C1 segment of cervical spinal cord (tissue), 14 donors: ENCODE measurements around the gene GNA15.

Experiments used
- DNase-seq, 14 donors: peaks; one replicate each; lab custom pipeline; 2025; lab: John Stamatoyannopoulos, UW

GNA15 gene

DNA sequence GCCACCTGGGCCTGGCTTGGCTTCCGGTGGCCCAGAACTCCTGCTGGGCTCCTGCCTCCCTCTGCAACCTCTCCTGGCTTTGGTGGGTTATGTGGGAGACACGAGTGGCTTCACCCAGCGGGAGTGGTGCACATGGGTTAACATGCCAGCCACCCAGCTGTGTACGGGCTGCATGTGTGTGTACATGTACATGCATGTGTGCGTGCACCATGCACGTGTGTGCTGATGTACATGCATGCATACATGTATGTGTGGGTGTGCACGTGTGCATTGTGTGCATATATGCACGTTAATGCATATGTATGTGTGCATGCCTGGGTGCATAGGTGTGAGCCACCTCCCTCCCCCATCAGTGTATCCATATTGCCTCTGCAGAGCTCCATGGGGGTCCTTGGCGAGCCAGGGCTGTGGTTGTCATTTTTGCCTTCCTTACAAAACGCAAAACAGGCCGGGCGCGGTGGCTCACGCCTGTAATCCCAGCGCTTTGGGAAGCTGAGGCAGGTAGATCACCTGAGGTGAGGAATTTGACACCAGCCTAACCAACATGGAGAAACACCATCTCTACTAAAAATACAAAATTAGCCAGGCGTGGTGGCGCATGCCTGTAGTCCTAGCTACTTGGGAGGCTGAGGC is 29.2 kb upstream of the GNA15 start:
- no peak for DNase-seq

DNA sequence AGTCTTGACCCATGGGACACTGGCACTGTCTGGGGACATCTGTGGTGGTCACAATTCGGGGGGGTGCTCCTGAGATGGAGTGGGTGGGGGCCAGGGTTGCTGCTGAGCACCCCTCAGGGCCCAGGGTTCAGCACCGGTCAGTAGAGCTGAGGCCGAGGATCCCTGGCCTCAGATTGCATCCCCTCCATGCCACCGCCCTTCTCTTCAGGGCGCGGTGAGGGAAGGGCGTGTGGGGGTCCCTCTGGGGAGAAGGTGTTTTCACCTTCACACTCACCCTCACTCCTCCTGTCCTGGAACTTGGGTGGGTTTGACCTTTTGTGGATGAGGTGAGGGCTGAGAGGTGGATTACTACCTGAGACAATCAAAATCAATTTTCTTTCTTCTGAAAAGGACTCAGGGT is 28.2 kb upstream of the GNA15 start:
- DNase-seq, result no peak

DNA sequence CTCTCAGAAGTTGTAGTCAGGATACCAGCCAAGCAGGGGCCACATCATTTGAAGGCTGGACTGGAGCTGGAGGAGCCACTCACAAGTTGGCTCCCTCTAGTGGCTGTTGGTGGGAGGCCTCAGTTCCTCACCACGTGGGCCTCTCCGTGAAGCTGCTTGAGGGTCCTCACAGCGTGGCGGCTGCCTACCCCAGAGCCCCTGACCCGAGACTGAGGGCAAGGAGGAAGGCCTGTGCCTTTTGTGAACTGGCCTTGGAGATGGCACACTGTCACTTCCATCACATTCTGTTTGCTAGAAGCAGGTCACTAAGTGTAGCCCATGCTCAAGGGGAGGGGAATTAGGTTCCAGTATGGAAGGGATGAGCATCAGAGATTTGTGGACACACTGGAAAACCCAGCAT is 27.1 kb upstream of the GNA15 start:
- DNase-seq, result peak in 2 of 14 donors; percentile 16 to 42

DNA sequence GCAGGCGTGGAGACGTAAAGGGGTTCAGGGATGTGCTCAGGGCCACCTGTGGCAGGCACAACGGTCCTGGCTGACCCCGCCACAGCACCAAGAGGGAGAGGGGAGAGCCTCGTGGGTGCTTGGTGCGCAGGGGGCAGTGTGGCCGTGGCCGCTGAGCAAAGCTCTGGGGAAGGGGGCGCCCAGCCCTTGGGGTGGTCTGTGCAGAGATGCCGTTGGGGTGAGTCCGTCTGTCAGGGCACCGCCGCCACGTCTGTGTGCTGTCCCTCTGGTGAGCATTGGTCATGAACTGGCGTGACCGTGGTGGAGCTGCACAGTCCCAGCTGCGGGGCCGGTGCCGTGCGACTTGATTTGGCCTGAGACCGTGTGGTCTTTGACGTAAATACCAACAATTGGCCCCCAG is 26.3 kb upstream of the GNA15 start:
- DNase-seq, result no peak

DNA sequence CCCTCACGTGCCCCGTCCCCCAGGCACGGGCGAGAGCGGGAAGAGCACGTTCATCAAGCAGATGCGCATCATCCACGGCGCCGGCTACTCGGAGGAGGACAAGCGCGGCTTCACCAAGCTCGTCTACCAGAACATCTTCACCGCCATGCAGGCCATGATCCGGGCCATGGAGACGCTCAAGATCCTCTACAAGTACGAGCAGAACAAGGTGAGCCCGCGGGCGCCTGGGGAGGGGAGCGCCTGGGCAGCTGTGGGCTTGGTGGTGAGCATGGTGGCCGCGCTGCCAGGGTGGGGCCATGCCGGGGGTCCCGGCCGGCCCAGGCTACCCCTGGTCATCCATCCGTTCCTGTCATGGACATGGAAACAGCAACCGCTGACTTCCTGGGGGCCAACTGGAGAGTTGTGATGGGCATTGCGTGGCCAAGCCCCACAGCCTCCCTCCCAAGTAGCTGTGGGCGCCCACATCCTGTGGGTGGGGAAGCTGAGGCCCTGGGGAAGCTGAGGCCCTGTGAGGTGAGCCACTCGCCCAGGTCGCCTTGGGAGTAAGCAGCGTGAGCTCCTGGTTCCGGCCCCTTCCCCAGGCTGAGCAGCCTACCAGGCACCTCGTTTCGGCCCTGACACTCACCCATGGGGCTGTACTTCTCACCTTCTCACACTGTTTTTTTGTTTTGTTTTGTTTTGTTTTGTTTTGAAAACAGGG is 25.6 kb upstream of the GNA15 start:
- no peak for DNase-seq

DNA sequence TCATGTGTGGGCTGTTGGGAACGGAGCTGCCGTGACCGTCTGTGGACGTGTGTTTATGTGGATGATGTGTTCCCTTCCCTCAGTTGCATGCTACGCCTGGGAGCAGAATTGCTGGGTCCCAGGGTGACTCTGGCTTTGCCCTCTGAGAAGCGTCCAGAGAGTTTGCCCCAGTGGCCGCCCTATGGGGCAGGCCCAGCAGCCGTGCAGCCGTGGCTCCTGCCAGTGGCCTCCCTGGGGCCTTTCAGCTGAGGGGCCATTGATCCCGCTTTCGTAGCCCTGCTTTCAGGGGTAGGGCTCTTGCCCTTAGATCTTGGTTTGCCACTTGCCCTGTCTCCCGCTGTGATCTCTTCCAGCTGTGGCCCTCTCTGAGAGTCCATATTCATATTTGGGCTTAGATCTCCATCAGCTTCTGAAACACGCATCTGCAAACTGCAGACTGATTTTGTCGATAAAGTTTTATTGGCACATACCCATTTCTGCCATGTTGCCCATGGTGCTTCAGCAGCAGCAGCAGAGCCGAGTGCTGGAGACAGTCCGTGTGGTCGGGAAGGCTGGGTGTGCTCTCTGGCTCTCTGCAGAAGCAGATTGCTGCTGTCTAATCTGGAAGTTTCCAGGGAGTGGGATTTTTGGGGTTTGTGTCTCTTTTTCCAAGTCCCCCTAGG is 24.1 kb upstream of the GNA15 start:
- DNase-seq, result no peak

DNA sequence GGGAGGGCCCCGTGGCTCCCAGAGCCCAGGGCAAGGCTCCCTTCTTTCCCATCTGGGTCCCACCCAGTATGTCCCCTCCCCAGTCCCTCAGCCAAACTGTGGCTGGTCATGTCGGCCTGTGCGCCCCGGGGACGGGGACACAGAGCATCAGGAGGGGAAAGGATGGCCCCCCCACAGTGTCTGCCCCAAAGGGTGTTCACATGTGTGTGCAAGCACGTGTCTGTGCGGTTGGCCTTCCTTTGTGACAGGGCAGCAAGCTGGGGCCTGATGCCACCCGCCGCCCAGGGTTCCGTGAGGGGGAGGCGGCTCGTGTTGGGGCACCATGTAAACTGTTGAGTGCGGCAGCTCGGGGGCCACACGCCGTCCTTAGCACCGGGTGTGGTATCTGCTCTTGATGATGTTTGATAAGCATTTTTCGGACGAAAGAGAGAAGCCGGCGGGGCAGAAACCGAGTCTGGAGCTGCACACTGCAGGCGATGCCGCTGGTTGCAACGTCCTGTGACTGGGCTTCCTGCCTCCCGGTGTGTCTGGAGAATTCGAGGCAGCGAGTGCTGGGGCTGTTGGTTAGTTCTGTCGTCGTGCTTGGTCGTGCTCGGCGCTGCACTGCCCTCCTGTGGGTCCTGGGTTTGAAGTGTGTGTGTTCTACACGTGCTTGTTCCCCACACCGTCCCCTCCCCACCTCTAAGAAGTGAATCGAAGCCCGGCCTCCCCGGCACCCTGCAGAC is 23.3 kb upstream of the GNA15 start:
- DNase-seq, result no peak

DNA sequence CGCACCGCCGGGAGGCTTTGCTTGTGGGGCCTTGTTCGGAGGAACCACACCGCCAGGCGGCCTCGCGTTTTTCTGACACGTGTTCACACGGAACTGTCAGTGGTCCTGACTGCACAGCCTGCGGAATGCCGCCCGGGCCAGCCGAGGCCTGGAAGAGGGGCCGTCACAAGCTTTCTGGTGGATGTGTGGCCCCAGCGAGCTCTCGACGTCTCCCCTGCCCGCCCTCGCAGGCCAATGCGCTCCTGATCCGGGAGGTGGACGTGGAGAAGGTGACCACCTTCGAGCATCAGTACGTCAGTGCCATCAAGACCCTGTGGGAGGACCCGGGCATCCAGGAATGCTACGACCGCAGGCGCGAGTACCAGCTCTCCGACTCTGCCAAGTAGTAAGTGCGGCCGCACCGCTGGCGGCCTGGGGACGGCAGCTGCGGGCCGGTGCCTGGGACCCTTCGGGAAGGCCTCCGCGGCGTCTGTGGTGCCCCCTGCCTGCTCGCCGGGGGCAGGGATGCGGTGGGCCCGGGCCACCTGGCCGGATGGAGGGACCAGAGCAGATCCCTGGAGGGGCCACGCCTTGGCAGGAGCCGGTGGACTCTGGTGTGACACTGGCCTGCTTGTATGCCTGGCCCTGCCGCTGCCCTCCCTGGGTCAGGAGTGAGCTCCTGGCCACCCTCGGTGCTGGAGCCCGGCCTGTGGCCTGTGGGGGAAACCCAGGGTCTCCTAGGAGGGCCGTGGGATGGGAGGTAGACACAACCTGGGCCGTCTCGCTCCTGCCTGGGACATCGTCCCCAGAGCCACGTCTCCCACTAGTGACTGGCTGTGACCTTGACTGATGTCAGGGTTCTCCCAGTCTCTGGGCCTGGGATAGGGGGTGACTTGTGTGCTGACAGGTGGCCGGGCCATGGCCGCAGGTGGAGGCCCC is 22.5 kb upstream of the GNA15 start:
- no peak for DNase-seq

DNA sequence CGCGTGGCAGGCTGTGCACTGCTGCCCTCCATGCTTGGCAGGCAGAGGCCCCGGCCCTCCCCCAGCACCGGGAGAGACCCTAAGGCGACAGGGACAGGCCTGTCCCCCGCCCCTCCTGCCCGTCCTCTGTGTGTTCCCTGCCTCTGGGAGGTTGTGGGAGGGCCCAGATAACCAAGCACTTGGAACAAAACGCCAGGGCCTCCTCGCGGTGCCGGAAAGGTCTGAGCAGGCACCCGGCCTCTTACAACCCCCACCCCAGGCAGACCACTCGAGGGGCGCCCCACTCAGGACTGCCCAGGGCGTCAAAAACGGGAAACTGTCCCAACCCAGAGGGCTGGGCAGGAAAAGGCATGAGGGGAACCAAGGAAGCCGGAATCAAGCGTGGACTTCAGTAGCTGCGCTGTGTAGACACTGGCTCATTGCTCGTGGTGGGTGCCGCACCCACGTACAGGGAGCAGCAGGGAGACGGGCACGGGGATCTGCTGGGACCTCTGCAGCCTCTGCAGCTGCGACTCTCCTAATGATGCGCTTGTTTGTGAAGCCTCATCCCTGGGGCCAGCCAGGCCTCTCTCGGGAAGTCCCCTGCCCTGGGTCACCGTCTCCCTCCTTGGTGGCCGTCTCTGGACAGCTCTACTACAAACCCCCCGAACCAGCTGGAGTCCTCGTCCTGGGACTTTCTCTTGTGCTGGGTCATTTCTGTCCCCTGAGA is 21.7 kb upstream of the GNA15 start:
- no peak for DNase-seq

DNA sequence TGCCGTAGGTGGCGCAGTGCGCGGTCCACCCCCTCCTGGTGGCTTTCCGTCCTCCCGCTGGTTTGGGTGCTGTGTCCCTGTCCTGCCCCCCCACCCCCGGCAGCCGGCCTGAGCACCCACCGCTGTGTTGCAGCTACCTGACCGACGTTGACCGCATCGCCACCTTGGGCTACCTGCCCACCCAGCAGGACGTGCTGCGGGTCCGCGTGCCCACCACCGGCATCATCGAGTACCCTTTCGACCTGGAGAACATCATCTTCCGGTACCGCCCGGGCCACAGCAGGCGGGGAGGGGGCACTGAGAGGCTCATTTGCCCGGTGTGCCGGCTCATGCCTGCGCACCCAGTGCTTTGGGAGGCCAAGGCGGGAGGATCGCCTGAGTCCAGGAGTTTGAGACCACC is 21.0 kb upstream of the GNA15 start:
- DNase-seq, result no peak

DNA sequence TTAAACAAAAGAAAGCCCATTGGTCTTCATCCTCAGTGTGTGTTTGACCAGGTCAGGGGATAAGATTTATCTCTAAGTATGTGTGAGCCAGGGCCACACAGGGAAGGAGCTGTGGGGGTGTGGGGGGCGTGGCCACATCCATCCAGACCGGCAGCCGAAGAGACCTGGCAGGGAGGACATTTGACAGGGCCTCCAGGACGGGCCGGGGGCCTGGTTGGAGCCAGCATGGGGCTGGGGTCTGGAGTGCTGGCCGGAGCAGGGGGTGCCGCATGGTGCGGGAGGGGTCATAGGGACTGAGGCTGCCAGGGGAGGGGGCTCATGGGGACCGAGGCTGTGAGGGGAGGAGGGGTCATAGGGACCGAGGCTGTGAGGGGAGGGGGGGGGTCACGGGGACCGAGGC is 20.4 kb upstream of the GNA15 start:
- DNase-seq, result no peak

DNA sequence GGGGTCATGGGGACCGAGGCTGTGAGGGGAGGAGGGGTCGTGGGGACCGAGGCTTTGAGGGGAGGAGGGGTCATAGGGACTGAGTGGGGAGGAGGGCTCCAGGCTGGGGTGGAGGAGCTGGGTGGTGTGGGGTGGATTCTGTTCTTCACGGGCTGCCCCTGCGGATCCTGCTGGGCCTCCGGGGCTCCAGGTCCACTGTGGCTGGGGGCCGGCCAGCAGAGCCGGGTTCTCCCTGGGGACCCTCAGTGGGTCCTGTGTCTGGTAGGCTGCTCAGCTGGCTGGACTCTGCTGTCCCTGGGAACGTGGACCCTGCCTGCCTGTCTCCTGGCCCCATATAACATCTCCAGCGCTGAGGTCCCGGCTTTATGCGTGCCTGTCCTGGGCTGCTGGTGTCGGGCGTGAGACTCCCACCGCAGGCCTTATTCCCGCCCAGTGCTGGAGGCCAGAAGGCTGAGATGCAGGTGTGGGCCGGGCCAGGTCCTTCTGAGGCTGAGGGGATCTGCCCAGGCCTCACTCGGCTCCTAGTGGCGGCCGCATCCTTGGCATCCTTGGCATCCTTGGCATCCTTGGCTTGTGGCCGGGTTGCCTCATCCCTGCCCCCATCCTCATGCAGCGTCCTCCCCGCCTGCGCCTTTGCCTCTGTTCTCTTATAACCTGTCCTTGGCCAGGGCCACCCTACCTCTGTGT is 19.8 kb upstream of the GNA15 start:
- DNase-seq, result peak in 1 of 14 donors; percentile 49

DNA sequence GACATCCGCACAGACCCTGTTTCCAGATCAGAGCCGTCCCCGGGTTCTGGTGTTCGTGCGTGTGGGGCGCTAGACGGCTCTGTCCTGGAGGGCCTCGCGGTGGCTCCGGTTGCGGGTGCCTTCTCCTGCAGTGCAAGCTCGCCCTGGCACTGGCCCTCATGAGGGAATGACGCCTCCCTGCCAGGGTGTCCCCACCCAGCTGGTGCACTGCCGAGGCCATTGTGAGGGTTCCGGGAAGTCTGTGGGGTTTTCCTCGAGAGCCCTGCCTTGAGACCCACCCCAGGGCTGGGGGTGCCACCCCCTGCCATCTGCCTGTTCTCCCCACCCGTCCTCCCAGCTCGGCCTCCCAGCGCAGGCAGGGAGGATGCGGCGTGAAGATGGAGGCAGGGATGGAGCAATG is 19.2 kb upstream of the GNA15 start:
- DNase-seq, result no peak

DNA sequence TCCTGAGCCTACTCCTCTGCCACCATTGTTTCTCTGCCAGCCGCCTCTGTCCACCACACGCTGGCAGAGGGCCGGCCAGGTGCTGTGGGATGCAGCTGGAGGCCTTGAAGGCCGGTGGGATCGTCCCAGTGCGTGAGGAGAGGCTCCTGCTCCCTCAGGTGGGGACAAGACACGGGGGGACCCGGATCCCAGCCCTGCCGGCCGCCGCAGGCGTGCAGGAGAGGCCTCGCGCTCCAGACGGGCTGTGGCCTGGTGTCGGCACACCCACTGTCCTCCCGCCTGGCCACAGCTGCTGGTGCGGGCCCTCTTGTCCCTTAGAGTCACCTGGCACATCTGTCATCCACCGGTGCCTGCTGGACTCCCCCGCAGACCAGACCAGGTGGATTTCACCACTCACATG is 18.1 kb upstream of the GNA15 start:
- DNase-seq, result no peak

DNA sequence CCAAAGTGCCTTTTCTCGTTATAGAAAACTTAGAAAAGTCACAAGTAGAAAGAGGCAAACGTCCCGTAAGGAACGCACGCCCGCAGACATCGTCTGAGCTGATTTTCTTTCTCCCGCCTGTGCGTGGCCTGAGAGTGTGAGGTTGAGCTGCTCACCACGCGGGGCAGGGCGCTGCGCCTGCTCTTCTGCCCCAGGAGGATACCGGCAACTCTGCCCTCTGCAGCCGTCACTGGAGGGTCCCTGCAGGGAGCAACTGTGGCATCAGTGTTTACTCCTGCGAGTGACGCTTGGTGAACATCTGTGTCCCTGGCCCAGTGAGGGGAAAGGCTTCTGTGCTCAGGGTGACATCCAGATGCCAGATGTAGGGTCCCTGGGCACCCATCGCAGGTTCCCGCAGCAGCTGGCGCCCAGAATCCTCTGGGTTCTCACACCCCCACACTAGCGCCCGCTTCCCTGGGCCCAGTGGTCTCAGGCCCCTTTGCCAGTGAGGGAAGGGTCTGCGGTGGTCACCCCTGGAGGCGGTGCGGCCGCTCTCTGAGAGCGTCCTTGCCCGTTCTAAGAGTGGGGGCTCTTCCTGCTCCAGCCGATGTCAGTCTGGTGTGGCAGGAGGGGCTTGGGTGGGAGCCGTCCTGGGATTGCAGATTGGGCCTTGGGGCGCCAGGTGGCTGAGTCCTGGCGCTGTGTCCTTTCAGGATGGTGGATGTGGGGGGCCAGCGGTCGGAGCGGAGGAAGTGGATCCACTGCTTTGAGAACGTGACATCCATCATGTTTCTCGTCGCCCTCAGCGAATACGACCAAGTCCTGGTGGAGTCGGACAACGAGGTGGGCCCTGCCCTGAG is 17.4 kb upstream of the GNA15 start:
- DNase-seq, result no peak

DNA sequence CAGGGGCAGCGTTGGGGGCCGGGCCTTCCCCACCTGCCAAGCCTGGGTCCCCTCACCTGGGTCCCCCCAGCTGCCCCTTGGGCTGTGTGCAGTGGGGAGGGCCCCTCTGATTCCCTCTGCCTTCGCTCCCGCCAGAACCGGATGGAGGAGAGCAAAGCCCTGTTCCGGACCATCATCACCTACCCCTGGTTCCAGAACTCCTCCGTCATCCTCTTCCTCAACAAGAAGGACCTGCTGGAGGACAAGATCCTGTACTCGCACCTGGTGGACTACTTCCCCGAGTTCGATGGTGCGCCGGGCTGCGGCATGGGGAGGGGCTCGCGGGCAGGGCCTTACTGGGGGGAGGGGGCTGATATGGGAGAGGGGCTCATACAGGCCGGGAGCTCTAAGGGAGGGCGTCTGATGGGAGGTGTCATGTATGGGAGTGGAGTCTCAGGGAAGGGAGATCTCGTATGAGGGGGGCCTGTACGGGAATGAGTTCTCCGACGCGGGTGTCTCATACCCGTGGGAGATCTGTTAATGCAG is 16.7 kb upstream of the GNA15 start:
- no peak for DNase-seq

DNA sequence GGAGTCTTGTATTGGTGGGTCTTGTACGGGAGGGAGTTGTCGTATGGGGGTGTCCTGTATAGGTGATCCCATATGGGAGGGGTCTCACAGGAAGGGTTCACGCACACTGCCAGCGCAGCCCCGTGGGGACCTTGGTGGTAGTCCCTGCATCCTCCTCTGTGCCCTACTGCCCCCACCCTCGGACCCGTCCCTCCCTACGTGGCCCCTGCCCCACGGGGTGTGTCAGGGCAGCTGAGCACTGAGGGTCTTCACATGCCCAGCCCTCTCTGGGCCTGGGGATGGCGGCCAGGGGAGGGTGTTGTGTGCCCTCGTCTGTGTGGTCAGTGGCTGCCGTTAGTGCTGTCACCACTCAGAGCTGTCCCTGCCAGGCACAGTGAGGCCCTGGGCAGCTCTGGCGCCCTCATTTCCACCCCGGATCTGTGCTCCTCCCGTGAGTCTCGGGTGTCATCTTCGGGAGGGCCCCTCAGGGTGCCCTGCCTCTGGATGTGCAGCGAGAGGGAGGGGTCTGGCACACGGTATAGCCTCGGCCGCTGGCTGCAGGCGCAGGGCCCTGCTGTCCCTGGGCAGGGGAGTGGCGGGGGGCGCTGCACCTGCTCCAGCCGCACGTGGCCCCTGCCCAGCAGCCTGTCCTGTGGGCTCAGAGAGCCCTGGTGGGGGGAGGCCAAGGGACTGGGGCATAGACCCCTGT is 16.0 kb upstream of the GNA15 start:
- peak in 6 of 14 donors; percentile 21 to 59 (median 39) for DNase-seq

DNA sequence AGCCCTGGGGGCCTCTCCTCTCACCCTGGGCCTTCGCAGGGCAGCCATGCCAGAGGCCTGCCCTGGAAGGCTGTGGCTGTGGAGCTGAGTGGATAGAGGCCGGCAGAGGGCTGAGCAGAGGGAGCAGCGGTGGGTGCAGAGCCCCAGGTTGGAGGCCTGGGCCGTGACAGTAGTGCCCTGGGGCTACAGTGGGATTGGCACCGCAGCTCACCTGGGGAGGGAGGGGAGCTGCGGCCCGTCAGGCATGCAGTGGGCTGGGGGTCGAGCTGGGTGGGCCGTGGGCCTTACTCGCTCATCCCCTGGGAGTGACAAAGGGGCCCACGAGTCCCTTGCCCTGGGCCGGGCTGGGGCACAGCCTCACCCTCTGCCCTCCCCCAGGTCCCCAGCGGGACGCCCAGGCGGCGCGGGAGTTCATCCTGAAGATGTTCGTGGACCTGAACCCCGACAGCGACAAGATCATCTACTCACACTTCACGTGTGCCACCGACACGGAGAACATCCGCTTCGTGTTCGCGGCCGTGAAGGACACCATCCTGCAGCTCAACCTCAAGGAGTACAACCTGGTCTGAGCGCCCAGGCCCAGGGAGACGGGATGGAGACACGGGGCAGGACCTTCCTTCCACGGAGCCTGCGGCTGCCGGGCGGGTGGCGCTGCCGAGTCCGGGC is 15.1 kb upstream of the GNA15 start:
- DNase-seq, result no peak
